Choroid plexus epithelial cell (primary cell): ENCODE measurements around the gene CITED4.

ENCODE experiments used
- DNase-seq: peaks from one replicate; pipeline ENCODE4 v3.0.0-alpha.2; 2010; ENCODE audit warnings: low read depth
- H3K4me3 ChIP-seq: 2 replicates; pipeline ENCODE4 v1.5.1; 2011; ENCODE audit warnings: low read depth, mild to moderate bottlenecking, control low read depth, low read length, moderate library complexity
- TF ChIP-seq, protein P1 (sequence below): conservative IDR thresholded peaks from 2 replicates; pipeline ENCODE4 v1.5.1; 2011; ENCODE audit warnings: low read depth, mild to moderate bottlenecking, control low read depth, inconsistent platforms, low read length, moderate library complexity

CITED4 gene

GRCh38 chr1:40837601-40838000 is 24.6 kb downstream of the CITED4 start:
- TF ChIP-seq, protein P1, sequence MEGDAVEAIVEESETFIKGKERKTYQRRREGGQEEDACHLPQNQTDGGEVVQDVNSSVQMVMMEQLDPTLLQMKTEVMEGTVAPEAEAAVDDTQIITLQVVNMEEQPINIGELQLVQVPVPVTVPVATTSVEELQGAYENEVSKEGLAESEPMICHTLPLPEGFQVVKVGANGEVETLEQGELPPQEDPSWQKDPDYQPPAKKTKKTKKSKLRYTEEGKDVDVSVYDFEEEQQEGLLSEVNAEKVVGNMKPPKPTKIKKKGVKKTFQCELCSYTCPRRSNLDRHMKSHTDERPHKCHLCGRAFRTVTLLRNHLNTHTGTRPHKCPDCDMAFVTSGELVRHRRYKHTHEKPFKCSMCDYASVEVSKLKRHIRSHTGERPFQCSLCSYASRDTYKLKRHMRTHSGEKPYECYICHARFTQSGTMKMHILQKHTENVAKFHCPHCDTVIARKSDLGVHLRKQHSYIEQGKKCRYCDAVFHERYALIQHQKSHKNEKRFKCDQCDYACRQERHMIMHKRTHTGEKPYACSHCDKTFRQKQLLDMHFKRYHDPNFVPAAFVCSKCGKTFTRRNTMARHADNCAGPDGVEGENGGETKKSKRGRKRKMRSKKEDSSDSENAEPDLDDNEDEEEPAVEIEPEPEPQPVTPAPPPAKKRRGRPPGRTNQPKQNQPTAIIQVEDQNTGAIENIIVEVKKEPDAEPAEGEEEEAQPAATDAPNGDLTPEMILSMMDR = no peak
- no peak overlapping the region for H3K4me3 ChIP-seq
- no peak for DNase-seq

DNA sequence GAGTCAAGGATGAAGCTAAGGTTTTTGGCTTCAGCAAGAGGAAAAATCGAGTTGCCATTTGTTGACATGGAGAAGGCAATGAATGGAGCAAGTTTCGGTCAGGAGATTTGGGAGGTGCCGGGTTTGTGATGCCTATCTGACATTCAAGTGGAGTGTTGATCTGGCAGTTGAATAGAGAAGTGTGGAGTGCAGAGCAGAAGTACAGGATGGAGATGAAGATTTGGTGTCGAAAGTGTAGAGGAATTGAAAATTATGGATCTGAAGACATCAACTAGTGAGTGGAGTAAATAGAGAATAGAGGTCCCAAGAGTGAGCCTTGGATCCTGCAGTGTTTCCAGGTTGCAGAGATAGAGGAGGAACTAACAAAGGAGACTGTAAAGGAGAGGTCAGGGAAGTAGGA is 25.9 kb downstream of the CITED4 start:
- TF ChIP-seq, protein P1 = no peak
- DNase-seq = no peak
- no peak overlapping the region for H3K4me3 ChIP-seq

- no peak overlapping the region for H3K4me3 ChIP-seq
- TF ChIP-seq, protein P1 = no peak
- DNase-seq = no peak
These were observed 27.1 kb downstream of the CITED4 start for GRCh38 chr1:40834968-40835545.

- TF ChIP-seq, protein P1 = no peak
- no peak for DNase-seq
- H3K4me3 ChIP-seq = no peak overlapping the region
These were observed 28.2 kb downstream of the CITED4 start for GRCh38 chr1:40833979-40834378.

DNA sequence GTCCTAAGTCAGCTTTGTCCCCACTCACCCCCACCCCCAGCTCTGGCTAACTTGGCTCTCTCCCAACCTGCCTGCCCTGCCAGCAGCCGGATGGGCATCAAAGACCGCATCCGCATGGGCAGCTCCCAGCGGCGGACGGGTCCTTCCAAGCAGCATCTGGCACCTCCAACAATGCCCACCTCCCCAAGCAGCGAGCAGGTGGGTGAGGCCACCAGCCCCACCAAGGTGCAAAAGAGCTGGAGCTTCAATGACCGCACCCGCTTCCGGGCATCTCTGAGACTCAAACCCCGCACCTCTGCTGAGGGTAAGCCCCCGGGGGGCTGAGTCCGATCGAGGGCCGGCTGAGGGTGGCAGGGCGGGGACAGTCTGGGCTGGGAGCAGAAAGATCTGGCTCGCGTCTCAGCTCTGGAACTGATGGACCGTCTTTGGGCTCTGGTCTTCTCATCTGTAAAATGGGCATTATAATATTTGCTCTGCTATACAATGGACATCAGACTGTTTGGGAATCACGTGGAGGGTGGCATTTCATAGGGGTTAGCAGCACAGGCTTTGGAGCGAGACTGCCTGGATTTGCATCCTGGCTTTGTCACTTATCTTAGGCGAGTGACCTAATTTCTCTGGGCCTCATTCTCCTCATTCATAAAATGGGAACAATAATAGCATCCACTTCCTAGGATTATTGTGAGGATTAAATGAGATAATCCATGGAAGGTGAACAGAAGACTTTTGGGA is 31.0 kb downstream of the CITED4 start:
- TF ChIP-seq, protein P1 = no peak
- no peak overlapping the region for H3K4me3 ChIP-seq
- DNase-seq = no peak

GRCh38 chr1:40830419-40830943 is 31.7 kb downstream of the CITED4 start:
- DNase-seq = no peak
- H3K4me3 ChIP-seq = no peak overlapping the region
- TF ChIP-seq, protein P1 = no peak
